K562 (cell line): ENCODE measurements around the gene TMC1. TPM values are rescaled to one million over a fixed set of nuclear protein-coding genes. Genes with fewer than 3 reads are reported as not detected.

Experiments used
- CREB3 ChIP-seq: fragments of 450-650 bp; conservative IDR thresholded peaks from 2 replicates; pipeline ENCODE4 v1.6.1; 2016; ENCODE audit warnings: missing genetic modification characterization, low read depth, mild to moderate bottlenecking, missing compliant biosample characterization, moderate library complexity
- DPF2 ChIP-seq: fragments of 450-650 bp; IDR thresholded peaks from 2 replicates; pipeline ENCODE4 v1.6.1; 2016
- ELF1 ChIP-seq: fragments of 200-800 bp; sonication (Bioruptor generic); IDR thresholded peaks from 2 replicates; pipeline ENCODE4 v1.6.1; 2016; ENCODE audit warnings: missing genetic modification characterization, missing compliant biosample characterization
- ESRRA ChIP-seq: fragments of 450-650 bp; IDR thresholded peaks from 2 replicates; pipeline ENCODE4 v1.6.1; 2014; ENCODE audit warnings: low read depth, mild to moderate bottlenecking, moderate library complexity, borderline replicate concordance
- GATAD2B ChIP-seq: fragments of 450-650 bp; IDR thresholded peaks from 2 replicates; pipeline ENCODE4 v1.6.1; 2017; ENCODE audit warnings: mild to moderate bottlenecking, borderline replicate concordance
- HIVEP1 ChIP-seq: fragments of 250-450 bp; sonication (Bioruptor Pico); IDR thresholded peaks from 2 replicates; pipeline ENCODE4 v1.4.0; 2020; ENCODE audit warnings: mild to moderate bottlenecking
- HNRNPLL ChIP-seq: fragments of 200-400 bp; formaldehyde crosslinking; IDR thresholded peaks from 2 replicates; pipeline ENCODE4 v1.6.1; 2017; ENCODE audit warnings: low read length, low read depth, mild to moderate bottlenecking; ENCODE audit not compliant: poor library complexity, severe bottlenecking
- L3MBTL2 ChIP-seq: fragments of 450-650 bp; IDR thresholded peaks from 2 replicates; pipeline ENCODE4 v1.6.1; 2016; ENCODE audit warnings: mild to moderate bottlenecking, moderate library complexity
- MEIS2 ChIP-seq: fragments of 450-650 bp; IDR thresholded peaks from 2 replicates; pipeline ENCODE4 v1.6.1; 2014; ENCODE audit warnings: mild to moderate bottlenecking; ENCODE audit not compliant: partially characterized antibody
- NCOR1 ChIP-seq: fragments of 450-650 bp; IDR thresholded peaks from 2 replicates; pipeline ENCODE4 v1.6.1; 2016; ENCODE audit warnings: mild to moderate bottlenecking, moderate library complexity
- PHB ChIP-seq: fragments of 250-450 bp; sonication (Bioruptor Pico); IDR thresholded peaks from 2 replicates; pipeline ENCODE4 v1.5.0; 2021
- PHF8 ChIP-seq: fragments of 200-600 bp; sonication (generic); IDR thresholded peaks from 2 replicates; pipeline ENCODE4 v1.6.1; 2012; ENCODE audit warnings: mixed run types, mild to moderate bottlenecking, inconsistent platforms, low read length, moderate library complexity, borderline replicate concordance
- PML ChIP-seq: IDR thresholded peaks from 2 replicates; pipeline ENCODE4 v1.6.1; 2012; ENCODE audit warnings: low read length, inconsistent platforms
- SMAD2 ChIP-seq: fragments of 150-350 bp; IDR thresholded peaks from 2 replicates; pipeline ENCODE4 v1.6.1; 2014; ENCODE audit warnings: low read depth, mild to moderate bottlenecking, low read length
- SMARCE1 ChIP-seq: fragments of 450-650 bp; IDR thresholded peaks from 2 replicates; pipeline ENCODE4 v1.7.1; 2016; ENCODE audit warnings: mild to moderate bottlenecking
- TFAM ChIP-seq: fragments of 250-450 bp; sonication (Bioruptor Pico); conservative IDR thresholded peaks from 2 replicates; pipeline ENCODE4 v1.5.0; 2021; ENCODE audit warnings: mild to moderate bottlenecking, moderate library complexity
- ZMIZ1 ChIP-seq, 2 experiments: fragments of 150-350 bp in 1 of 2; IDR thresholded peaks; 2 replicates each; pipeline ENCODE4 v1.6.1; 2012 to 2016; ENCODE audit warnings: low read depth in 2 of 2, low read length in 2 of 2, mild to moderate bottlenecking in 1 of 2, moderate library complexity in 1 of 2
- ZNF197 ChIP-seq: fragments of 200-800 bp; sonication (Bioruptor generic); IDR thresholded peaks from 2 replicates; pipeline ENCODE4 v1.6.1; 2016; ENCODE audit warnings: low read depth, missing genetic modification characterization, missing compliant biosample characterization
- ZNF518B ChIP-seq: fragments of 250-450 bp; sonication (Bioruptor Pico); IDR thresholded peaks from 2 replicates; pipeline ENCODE4 v1.5.0; 2021; ENCODE audit warnings: mild to moderate bottlenecking, moderate library complexity
- ZNF583 ChIP-seq: fragments of 250-450 bp; sonication (Bioruptor Pico); IDR thresholded peaks from 2 replicates; pipeline ENCODE4 v1.4.0; 2020
- ZNF75A ChIP-seq: fragments of 450-650 bp; formaldehyde crosslinking; IDR thresholded peaks from 2 replicates; pipeline ENCODE4 v1.4.0; 2020; ENCODE audit warnings: mild to moderate bottlenecking
- ZNF76 ChIP-seq: fragments of 250-450 bp; sonication (Bioruptor Pico); IDR thresholded peaks from 2 replicates; pipeline ENCODE4 v1.4.0; 2020; ENCODE audit warnings: mild to moderate bottlenecking, moderate library complexity, borderline replicate concordance
- polyA plus RNA-seq, 8 experiments: library from polyadenylated mRNA; depleted of rRNA in 4 of 8; stranded (reverse) in 5 of 8; unstranded in 3 of 8; fragments of >200 nt; fragmentation: Nextera tagmentation in 2 of 8; fragmentation: Illumina TruSeq in 1 of 8; extraction: Ambion mirVana in 2 of 8; extraction: Trizol in 1 of 8; gene quantifications; 2 replicates each; pipeline versions ENCODE4 v1.2.1 to v1.2.3, GENCODE V29; 2011 to 2014; ENCODE audit warnings: inconsistent platforms in 1 of 8, missing spikeins in 1 of 8
- total RNA-seq, 7 experiments: library from RNA; depleted of rRNA in 6 of 7; stranded (reverse); fragments of >200 nt in 6 of 7; fragmentation: Illumina TruSeq in 2 of 7; extraction: Trizol in 2 of 7; gene quantifications; 2 replicates each; pipeline versions ENCODE4 v1.2.1 to v1.2.3, GENCODE V29; 2011 to 2021; ENCODE audit warnings: low replicate concordance in 1 of 7

Gene TMC1
- total and polyA plus RNA-seq, 9 of the 15 experiments (the other 6 are each of a cell fraction or from before 2014, with no cell fraction given) = 0.10 to 0.15 TPM; not detected in 7

GRCh38 chr9:72586388-72587130 lies 65.2 kb downstream of the TMC1 start (continued):
- no peak for TF ChIP-seq HNRNPLL
- TF ChIP-seq ZNF197 (CRISPR knock-in tag) = no peak
- TF ChIP-seq ZNF76 (CRISPR knock-in tag) = no peak
- peak; percentile 37 for TF ChIP-seq MEIS2
- TF ChIP-seq NCOR1 = no peak
- no peak for TF ChIP-seq ZMIZ1 (IDR thresholded peaks at IDR 0.05; ENCODE audit: low read depth in 2 of 2, low read length in 2 of 2)
- no peak for TF ChIP-seq ZNF75A
- TF ChIP-seq PML = no peak
- TF ChIP-seq TFAM = no peak
- TF ChIP-seq CREB3 (tag) = no peak
- TF ChIP-seq GATAD2B = no peak
- TF ChIP-seq SMARCE1 = peak; percentile 75
- no peak for TF ChIP-seq SMAD2
- TF ChIP-seq ZNF583 (CRISPR knock-in tag) = no peak
- no peak for TF ChIP-seq L3MBTL2
- no peak for TF ChIP-seq HIVEP1 (CRISPR knock-in tag)
- no peak for TF ChIP-seq ELF1 (tag)
- TF ChIP-seq ZNF518B = no peak
- no peak for TF ChIP-seq PHB (CRISPR knock-in tag)
- TF ChIP-seq ESRRA = no peak
- no peak for TF ChIP-seq PHF8
- TF ChIP-seq DPF2 = peak; percentile 65
